ENCODE measurements around the gene MMP23B. TPM values are rescaled to one million over a fixed set of nuclear protein-coding genes. Genes with fewer than 3 reads are reported as not detected.

MMP23B gene
- total and polyA plus RNA-seq, 10 of the 15 experiments (the other 5 are each of a cell fraction or from before 2014, with no cell fraction given), result 0.25 to 0.76 (median 0.34) TPM; not detected in 4

- ChIA-PET CTCF (no interaction called here), SMC1A (ENCODE audit: uncharacterized antibody, unreplicated experiment) (interaction anchor here (1.2 kb wide), 1 partner anchor 25 kb away, joined by 3 read pairs; no protein-coding TSS in a partner anchor), RAD21 (ENCODE audit: unreplicated experiment) (no interaction called here), POLR2A (interaction anchor here (0.7 kb wide), 1 partner anchor 621 kb away, joined by 5 read pairs; no protein-coding TSS in a partner anchor)
- intact Hi-C loops (cut with micrococcal nuclease; ENCODE audit: unreplicated experiment), result no loop called here
- Histone ChIP-seq H3K27me3 (replicated peaks in 1 of 2; ENCODE audit: control insufficient read depth in 2 of 2, insufficient read depth in 2 of 2, low read length in 1 of 2) (no peaks in the 10 kb centered on the region; a peak in 2 of 4 replicates), H3K36me3 (ENCODE audit: control insufficient read depth in 2 of 2, insufficient read depth in 2 of 2, low read length in 1 of 2) (no peaks in the 10 kb centered on the region), H3K27ac (ENCODE audit: control insufficient read depth, insufficient read depth) (no peak overlapping the region), H3K4me2 (ENCODE audit: control insufficient read depth, insufficient read depth) (no peak overlapping the region), H3K9me3 (replicated peaks; ENCODE audit: control insufficient read depth, insufficient read depth, low read length) (no peaks in the 10 kb centered on the region), H3K4me3 (no peak overlapping the region), H2AFZ (ENCODE audit: control insufficient read depth, low read depth, low read length) (no peak overlapping the region), H3K9ac (ENCODE audit: control insufficient read depth, insufficient read depth, low read length) (no peak overlapping the region), H3K79me2 (ENCODE audit: control insufficient read depth, insufficient read depth, low read length) (no peaks in the 10 kb centered on the region), H3K4me1 (ENCODE audit: control insufficient read depth, insufficient read depth, low read length) (peaks cover 34% of the 10 kb centered on the region), H4K20me1 (ENCODE audit: control insufficient read depth, insufficient read depth) (no peaks in the 10 kb centered on the region)
- in situ Hi-C loops (cut with MboI), result no loop called here
- no TSS peak for BruUV-seq (replicated peaks)
- 42% methylated on average over 12 of the region's 13 CpGs for WGBS (ENCODE audit: insufficient coverage, insufficient replicate concordance, low lambda C conversion rate, missing lambda C conversion rate)
- TF ChIP-seq BCL11A (IDR thresholded peaks at IDR 0.05; ENCODE audit: low read depth, low read length) (no peak), ZNF622 (IDR thresholded peaks at IDR 0.05) (no peak), RAD51 (IDR thresholded peaks at IDR 0.05) (no peak), MEF2A (IDR thresholded peaks at IDR 0.05; ENCODE audit: insufficient read depth, low read depth, low read length) (no peak), ATF2 (IDR thresholded peaks at IDR 0.05; ENCODE audit: low read length) (no peak), NR2C1 (IDR thresholded peaks at IDR 0.05) (no peak), MTA3 (IDR thresholded peaks at IDR 0.05; ENCODE audit: borderline replicate concordance, low read length) (no peak), SREBF1 (IDR thresholded peaks at IDR 0.05; ENCODE audit: low read length) (no peak)
- no peak for ATAC-seq
- no peak for DNase-seq (ENCODE audit: low read depth, low spot score)
- FAIRE-seq, result no peak
Measured at GRCh38 chr1:1603671-1604373, 28.2 kb upstream of the MMP23B start.

Data from GM12878 (cell line).